A673 (cell line): ENCODE measurements around the gene XRCC1.

Experiments used
- CTCF ChIP-seq: fragments of 300-800, 200-600 bp; sonication (generic); conservative IDR thresholded peaks from 2 replicates; pipeline ENCODE4 v1.5.1; 2017; ENCODE audit warnings: low read depth, mild to moderate bottlenecking, antibody characterized with exemption, low read length, moderate library complexity, mixed read lengths
- EZH2 ChIP-seq: fragments of 200-600 bp; sonication (generic); IDR thresholded peaks from 2 replicates; pipeline ENCODE4 v1.6.1; 2017; ENCODE audit warnings: borderline replicate concordance, low read depth, mild to moderate bottlenecking, mixed read lengths, antibody characterized with exemption, low read length; ENCODE audit not compliant: poor library complexity, severe bottlenecking

DNA sequence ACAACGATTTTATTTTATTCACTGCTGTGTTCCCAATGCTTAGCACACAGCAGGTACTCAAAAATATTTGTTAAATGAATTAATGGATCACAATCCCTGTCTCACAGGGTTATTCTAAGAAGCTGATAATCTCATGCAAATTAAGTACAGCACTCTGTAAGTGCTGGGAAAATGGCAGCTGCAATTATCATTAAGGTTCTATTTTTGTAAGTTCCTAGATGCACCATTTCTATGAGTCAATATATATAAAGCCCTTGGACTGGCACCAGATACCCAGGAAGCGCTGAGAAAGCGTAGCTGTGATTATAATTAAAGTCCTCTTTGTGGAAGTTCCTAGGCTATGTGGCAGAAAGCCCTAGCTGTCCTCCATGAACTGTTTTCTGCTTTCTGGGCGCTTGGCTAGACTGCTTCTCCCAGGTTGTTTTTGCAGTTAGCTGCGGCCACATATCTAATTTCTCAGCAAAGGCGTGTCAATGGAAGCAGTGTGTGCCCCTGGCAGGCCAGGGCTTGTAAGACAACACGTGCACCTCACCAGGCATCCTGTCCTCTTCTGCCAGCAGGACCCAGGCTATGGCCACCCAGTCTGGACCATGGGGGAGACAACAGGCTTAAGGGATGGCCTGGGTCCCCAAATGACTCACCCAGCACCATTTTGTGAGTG is 31.4 kb upstream of the XRCC1 start:
- TF ChIP-seq CTCF, result no peak
- no peak for TF ChIP-seq EZH2
